ENCODE results near the gene FKBP10. TPM values are rescaled to one million over a fixed set of nuclear protein-coding genes. Genes with fewer than 3 reads are reported as not detected.

FKBP10 gene
- polyA plus RNA-seq, 1 experiment, result 487 TPM

GRCh38 chr17:41800601-41801373 lies 12.0 kb upstream of the FKBP10 start:
- CTCF ChIA-PET, result interaction anchor here (0.6 to 4.0 kb wide), 24 partner anchors 10 to 1068 kb away, joined by 3 to 81 read pairs (median 4); partner anchors contain the start of genes ACLY, HAP1 and JUP
- TF ChIP-seq CTCF (IDR thresholded peaks at IDR 0.05; ENCODE audit: low read depth, low read length), result no peak
- DNase-seq (ENCODE audit: low read depth, low spot score), result no peak
- POLR2A ChIA-PET, result interaction anchor here (1.0 to 3.5 kb wide), 6 partner anchors 10 to 112 kb away, joined by 3 to 17 read pairs (median 6); partner anchors contain the start of genes EIF1, JUP and P3H4
- H3K4me3 ChIP-seq (ENCODE audit: low read depth, low read length), result no peak overlapping the region
- no peaks in the 10 kb centered on the region for H3K9me3 ChIP-seq (ENCODE audit: control insufficient read depth, insufficient read depth, low read length)
- H3K27ac ChIP-seq (ENCODE audit: low read depth, low read length), result peak overlapping the region; percentile 21
- no peaks in the 10 kb centered on the region for H3K27me3 ChIP-seq (ENCODE audit: control insufficient read depth, insufficient read depth, low read length)

- H3K4me3 ChIP-seq (ENCODE audit: low read depth, low read length), result no peak overlapping the region
- CTCF ChIA-PET, result interaction anchor here (0.6 to 4.0 kb wide), 41 partner anchors 9 to 1068 kb away, joined by 3 to 81 read pairs (median 4); partner anchors contain the start of genes ACLY, HAP1 and JUP
- H3K27me3 ChIP-seq (ENCODE audit: control insufficient read depth, insufficient read depth, low read length), result no peaks in the 10 kb centered on the region
- POLR2A ChIA-PET, result interaction anchor here (0.7 to 3.5 kb wide), 6 partner anchors 10 to 171 kb away, joined by 3 to 17 read pairs (median 6); partner anchors contain the start of genes EIF1, JUP and P3H4
- H3K9me3 ChIP-seq (ENCODE audit: control insufficient read depth, insufficient read depth, low read length), result no peaks in the 10 kb centered on the region
- peak overlapping the region; percentile 21 for H3K27ac ChIP-seq (ENCODE audit: low read depth, low read length)
- peak; percentile 97 for TF ChIP-seq CTCF (IDR thresholded peaks at IDR 0.05; ENCODE audit: low read depth, low read length)
- peak; percentile 50 for DNase-seq (ENCODE audit: low read depth, low spot score)
These were observed 11.2 kb upstream of the FKBP10 start for GRCh38 chr17:41801374-41802271.

GRCh38 chr17:41803049-41804020 lies 9.5 kb upstream of the FKBP10 start:
- no peak overlapping the region for H3K27ac ChIP-seq (ENCODE audit: low read depth, low read length)
- H3K27me3 ChIP-seq (ENCODE audit: control insufficient read depth, insufficient read depth, low read length), result no peaks in the 10 kb centered on the region
- CTCF ChIA-PET, result interaction anchor here (2.1 to 4.0 kb wide), 3 partner anchors 25 to 112 kb away, joined by 6 to 81 read pairs (median 14); partner anchors contain the start of gene HAP1
- TF ChIP-seq CTCF (IDR thresholded peaks at IDR 0.05; ENCODE audit: low read depth, low read length), result no peak
- no peak for DNase-seq (ENCODE audit: low read depth, low spot score)
- POLR2A ChIA-PET, result interaction anchor here (0.7 kb wide), 1 partner anchor 17 kb away, joined by 3 read pairs; the partner anchor contains the start of gene JUP
- no peak overlapping the region for H3K4me3 ChIP-seq (ENCODE audit: low read depth, low read length)
- no peaks in the 10 kb centered on the region for H3K9me3 ChIP-seq (ENCODE audit: control insufficient read depth, insufficient read depth, low read length)

- Histone ChIP-seq H3K9me3 (ENCODE audit: control insufficient read depth, insufficient read depth, low read length) (peaks cover 6% of the 10 kb centered on the region; the same call in 1 of the 2 replicates), H3K27ac (ENCODE audit: low read depth, low read length) (no peak overlapping the region), H3K27me3 (ENCODE audit: control insufficient read depth, insufficient read depth, low read length) (no peaks in the 10 kb centered on the region), H3K4me3 (ENCODE audit: low read depth, low read length) (no peak overlapping the region)
- ChIA-PET POLR2A (no interaction called here), CTCF (interaction anchor here (0.6 kb wide), 1 partner anchor 104 kb away, joined by 4 read pairs; no protein-coding TSS in a partner anchor)
- no peak for TF ChIP-seq CTCF (IDR thresholded peaks at IDR 0.05; ENCODE audit: low read depth, low read length)
- DNase-seq (ENCODE audit: low read depth, low spot score), result no peak
These were observed 5.9 kb upstream of the FKBP10 start for GRCh38 chr17:41806685-41807445.
